Liver (tissue), 2 donors: ENCODE measurements around the gene TNNI3.

Experiments
- TF ChIP-seq, protein P1 (sequence below): IDR thresholded peaks from 2 replicates; pipeline ENCODE4 v1.6.1; 2016; ENCODE audit warnings: antibody characterized with exemption
- TF ChIP-seq, protein P2 (sequence below): fragments of 150-350 bp; IDR thresholded peaks from 2 replicates; pipeline ENCODE4 v1.5.1; 2017; ENCODE audit warnings: improper control_type of control experiment, low read depth, low read length; ENCODE audit not compliant: missing input control
- TF ChIP-seq, protein P3 (sequence below): IDR thresholded peaks from 2 replicates; pipeline ENCODE4 v1.6.1; 2016; ENCODE audit warnings: antibody characterized with exemption, mild to moderate bottlenecking
- donor health status: healthy.

DNA sequence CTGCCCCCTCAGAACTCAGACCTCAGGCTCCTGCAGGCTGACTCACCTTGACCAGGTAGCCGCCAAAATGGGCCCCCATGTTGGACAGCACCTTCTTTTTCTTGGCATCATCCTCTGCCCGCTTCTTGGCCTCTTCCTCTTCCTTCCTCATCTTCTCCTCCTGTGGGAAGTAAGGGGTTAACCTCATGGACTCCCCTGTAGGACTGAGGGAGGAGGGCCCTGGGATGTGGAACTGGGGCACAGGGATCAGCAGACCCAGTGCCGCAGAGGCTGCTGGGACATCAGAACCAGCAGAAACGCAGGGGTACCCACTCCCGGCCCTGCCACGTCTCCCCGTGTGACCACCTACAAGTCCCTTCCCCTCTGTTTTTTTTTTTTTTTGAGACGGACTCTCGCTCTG lies 19.6 kb downstream of the TNNI3 start:
- TF ChIP-seq, protein P1, sequence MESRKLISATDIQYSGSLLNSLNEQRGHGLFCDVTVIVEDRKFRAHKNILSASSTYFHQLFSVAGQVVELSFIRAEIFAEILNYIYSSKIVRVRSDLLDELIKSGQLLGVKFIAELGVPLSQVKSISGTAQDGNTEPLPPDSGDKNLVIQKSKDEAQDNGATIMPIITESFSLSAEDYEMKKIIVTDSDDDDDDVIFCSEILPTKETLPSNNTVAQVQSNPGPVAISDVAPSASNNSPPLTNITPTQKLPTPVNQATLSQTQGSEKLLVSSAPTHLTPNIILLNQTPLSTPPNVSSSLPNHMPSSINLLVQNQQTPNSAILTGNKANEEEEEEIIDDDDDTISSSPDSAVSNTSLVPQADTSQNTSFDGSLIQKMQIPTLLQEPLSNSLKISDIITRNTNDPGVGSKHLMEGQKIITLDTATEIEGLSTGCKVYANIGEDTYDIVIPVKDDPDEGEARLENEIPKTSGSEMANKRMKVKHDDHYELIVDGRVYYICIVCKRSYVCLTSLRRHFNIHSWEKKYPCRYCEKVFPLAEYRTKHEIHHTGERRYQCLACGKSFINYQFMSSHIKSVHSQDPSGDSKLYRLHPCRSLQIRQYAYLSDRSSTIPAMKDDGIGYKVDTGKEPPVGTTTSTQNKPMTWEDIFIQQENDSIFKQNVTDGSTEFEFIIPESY: no peak
- TF ChIP-seq, protein P2, sequence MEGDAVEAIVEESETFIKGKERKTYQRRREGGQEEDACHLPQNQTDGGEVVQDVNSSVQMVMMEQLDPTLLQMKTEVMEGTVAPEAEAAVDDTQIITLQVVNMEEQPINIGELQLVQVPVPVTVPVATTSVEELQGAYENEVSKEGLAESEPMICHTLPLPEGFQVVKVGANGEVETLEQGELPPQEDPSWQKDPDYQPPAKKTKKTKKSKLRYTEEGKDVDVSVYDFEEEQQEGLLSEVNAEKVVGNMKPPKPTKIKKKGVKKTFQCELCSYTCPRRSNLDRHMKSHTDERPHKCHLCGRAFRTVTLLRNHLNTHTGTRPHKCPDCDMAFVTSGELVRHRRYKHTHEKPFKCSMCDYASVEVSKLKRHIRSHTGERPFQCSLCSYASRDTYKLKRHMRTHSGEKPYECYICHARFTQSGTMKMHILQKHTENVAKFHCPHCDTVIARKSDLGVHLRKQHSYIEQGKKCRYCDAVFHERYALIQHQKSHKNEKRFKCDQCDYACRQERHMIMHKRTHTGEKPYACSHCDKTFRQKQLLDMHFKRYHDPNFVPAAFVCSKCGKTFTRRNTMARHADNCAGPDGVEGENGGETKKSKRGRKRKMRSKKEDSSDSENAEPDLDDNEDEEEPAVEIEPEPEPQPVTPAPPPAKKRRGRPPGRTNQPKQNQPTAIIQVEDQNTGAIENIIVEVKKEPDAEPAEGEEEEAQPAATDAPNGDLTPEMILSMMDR: no peak
- TF ChIP-seq, protein P3, sequence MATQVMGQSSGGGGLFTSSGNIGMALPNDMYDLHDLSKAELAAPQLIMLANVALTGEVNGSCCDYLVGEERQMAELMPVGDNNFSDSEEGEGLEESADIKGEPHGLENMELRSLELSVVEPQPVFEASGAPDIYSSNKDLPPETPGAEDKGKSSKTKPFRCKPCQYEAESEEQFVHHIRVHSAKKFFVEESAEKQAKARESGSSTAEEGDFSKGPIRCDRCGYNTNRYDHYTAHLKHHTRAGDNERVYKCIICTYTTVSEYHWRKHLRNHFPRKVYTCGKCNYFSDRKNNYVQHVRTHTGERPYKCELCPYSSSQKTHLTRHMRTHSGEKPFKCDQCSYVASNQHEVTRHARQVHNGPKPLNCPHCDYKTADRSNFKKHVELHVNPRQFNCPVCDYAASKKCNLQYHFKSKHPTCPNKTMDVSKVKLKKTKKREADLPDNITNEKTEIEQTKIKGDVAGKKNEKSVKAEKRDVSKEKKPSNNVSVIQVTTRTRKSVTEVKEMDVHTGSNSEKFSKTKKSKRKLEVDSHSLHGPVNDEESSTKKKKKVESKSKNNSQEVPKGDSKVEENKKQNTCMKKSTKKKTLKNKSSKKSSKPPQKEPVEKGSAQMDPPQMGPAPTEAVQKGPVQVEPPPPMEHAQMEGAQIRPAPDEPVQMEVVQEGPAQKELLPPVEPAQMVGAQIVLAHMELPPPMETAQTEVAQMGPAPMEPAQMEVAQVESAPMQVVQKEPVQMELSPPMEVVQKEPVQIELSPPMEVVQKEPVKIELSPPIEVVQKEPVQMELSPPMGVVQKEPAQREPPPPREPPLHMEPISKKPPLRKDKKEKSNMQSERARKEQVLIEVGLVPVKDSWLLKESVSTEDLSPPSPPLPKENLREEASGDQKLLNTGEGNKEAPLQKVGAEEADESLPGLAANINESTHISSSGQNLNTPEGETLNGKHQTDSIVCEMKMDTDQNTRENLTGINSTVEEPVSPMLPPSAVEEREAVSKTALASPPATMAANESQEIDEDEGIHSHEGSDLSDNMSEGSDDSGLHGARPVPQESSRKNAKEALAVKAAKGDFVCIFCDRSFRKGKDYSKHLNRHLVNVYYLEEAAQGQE: no peak
